Stomach (tissue), 9 donors: Measurements from ENCODE around the gene KCNQ1. TPM values are rescaled to one million over a fixed set of nuclear protein-coding genes. Genes with fewer than 3 reads are reported as not detected.

Experiments used
- DNase-seq, 2 donors: peaks; one replicate each; pipeline versions ENCODE4 v3.0.0 to v3.0.0-alpha.2; 2013 to 2019
- H3K27ac ChIP-seq, 5 donors: fragments of 200-600 bp in 4 of 5; sonication (generic) in 4 of 5; one replicate each; pipeline ENCODE4 v1.5.1; 2013 to 2019; ENCODE audit warnings: mild to moderate bottlenecking in 1 of 5, moderate library complexity in 1 of 5
- H3K27me3 ChIP-seq, 3 donors: fragments of 200-600 bp; sonication (generic); one replicate each; pipeline ENCODE4 v1.5.1; 2017 to 2019; ENCODE audit warnings: mixed run types in 1 of 3
- H3K36me3 ChIP-seq, 4 donors: fragments of 200-600 bp; sonication (generic); 1 replicate in 3 of 4; 2 replicates in 1 of 4; pipeline ENCODE4 v1.5.1; 2016 to 2019
- H3K4me1 ChIP-seq, 4 donors: fragments of 200-600 bp; sonication (generic); one replicate each; pipeline ENCODE4 v1.5.1; 2016 to 2019
- H3K4me3 ChIP-seq, 4 donors: fragments of 200-600 bp; sonication (generic) in 3 of 4; one replicate each; pipeline ENCODE4 v1.5.1; 2016 to 2019; ENCODE audit warnings: mild to moderate bottlenecking in 1 of 4
- H3K9me3 ChIP-seq, 4 donors: fragments of 200-600 bp; sonication (generic); one replicate each; pipeline ENCODE4 v1.5.1; 2016 to 2019
- EP300 ChIP-seq: sonication (generic); formaldehyde crosslinking; IDR thresholded peaks from one replicate; pipeline ENCODE4 v1.6.1; 2017; ENCODE audit warnings: antibody characterized with exemption
- POLR2A ChIP-seq, 4 donors: fragments of 450-650 bp; IDR thresholded peaks; one replicate each; pipeline ENCODE4 v1.6.1; 2016; ENCODE audit warnings: antibody characterized with exemption in 4 of 4, control low read depth in 2 of 4, mild to moderate bottlenecking in 1 of 4, moderate library complexity in 1 of 4
- POLR2AphosphoS5 ChIP-seq, 3 donors: sonication (generic); formaldehyde crosslinking; IDR thresholded peaks; one replicate each; pipeline ENCODE4 v1.6.1; 2016; ENCODE audit warnings: antibody characterized with exemption in 3 of 3
- WGBS, 5 donors: extraction: QIAGEN DNeasy Blood & Tissue Kit in 3 of 5; methylation state at CpG; one replicate each; pipeline versions ENCODE4 v1.1.5 to v1.1.7; 2013 to 2018; 5-methylcytosine and 5-hydroxymethylcytosine counted together
- intact Hi-C: fragments of 100-400 bp; cut with DNase I; formaldehyde crosslinking; loops from one replicate; pipeline ENCODE4 v1.15.1; 2023; ENCODE audit warnings: low total_unique reads
- polyA plus RNA-seq, 3 donors: library from polyadenylated mRNA; stranded (reverse); fragments of 200-250 nt; gene quantifications; one replicate each; pipeline ENCODE4 v1.2.3, GENCODE V29; 2013
- total RNA-seq, 5 donors: library from RNA; depleted of rRNA; stranded (reverse); fragments of >200 nt; gene quantifications; one replicate each; pipeline versions ENCODE4 v1.1.0 to v1.2.3, GENCODE V29; 2014 to 2016
- TF ChIP-seq, protein P1 (sequence below), 7 experiments: fragments of 450-650 bp in 4 of 7; fragments of 200-600 bp in 3 of 7; sonication (generic) in 3 of 7; IDR thresholded peaks; one replicate each; pipeline ENCODE4 v1.5.1; 2016 to 2019; ENCODE audit warnings: antibody characterized with exemption in 7 of 7, control low read depth in 2 of 7, mild to moderate bottlenecking in 1 of 7
- donor health status: healthy with polysubstance abuse.
- donor health status: Bipolar disorder and iron deficiency.
- donor health status: healthy.

Gene KCNQ1
- total and polyA plus RNA-seq, 8 donors = 12.1 to 155 (median 49.0) TPM

DNA sequence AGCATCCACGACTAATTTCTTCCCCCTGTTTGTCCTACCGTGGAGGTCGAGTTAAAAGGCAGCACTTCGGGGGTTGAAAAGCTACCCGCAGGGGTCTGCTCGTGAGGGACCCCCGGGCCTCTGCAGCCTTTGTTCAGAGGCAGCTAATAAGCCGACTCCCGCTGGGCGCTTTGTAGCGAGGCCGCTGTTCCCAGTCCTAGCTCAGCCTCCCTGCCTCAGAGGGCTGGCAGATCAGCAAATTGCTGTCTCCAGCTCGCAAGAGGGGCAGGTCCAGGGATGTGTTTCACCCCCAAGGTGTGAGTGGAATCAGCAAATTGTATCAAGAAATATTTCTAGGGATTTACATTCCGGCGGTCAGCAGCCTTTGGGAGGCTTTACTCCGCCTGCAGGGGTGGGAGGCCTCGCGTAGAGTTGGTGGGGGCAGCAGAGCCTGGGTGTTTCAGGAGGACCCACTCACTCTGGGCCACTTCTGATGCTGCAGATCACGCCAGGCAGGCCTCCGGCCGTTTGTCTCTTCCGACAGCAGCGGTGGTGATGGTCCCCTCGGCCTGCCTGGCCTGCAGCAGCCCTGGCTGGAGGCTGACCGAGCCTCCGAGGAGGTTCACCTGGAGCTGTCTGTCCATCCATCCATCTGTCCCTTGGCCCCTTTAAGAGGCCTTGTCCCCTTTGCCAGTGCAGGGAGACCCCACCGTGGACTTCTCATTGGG is 276.6 kb downstream of the KCNQ1 start:
- no peaks in the 10 kb centered on the region for H3K4me1 ChIP-seq
- intact Hi-C loops = no loop called here
- 88 to 94% (median 92%) methylated on average over 20 to 27 of the region's 27 CpGs for WGBS, 5 donors
- H3K36me3 ChIP-seq = no peaks in the 10 kb centered on the region
- H3K4me3 ChIP-seq = no peak overlapping the region
- no peak for TF ChIP-seq POLR2AphosphoS5 (IDR thresholded peaks at IDR 0.05)
- TF ChIP-seq POLR2A (IDR thresholded peaks at IDR 0.05) = no peak
- no peak for TF ChIP-seq EP300
- TF ChIP-seq, protein P1, sequence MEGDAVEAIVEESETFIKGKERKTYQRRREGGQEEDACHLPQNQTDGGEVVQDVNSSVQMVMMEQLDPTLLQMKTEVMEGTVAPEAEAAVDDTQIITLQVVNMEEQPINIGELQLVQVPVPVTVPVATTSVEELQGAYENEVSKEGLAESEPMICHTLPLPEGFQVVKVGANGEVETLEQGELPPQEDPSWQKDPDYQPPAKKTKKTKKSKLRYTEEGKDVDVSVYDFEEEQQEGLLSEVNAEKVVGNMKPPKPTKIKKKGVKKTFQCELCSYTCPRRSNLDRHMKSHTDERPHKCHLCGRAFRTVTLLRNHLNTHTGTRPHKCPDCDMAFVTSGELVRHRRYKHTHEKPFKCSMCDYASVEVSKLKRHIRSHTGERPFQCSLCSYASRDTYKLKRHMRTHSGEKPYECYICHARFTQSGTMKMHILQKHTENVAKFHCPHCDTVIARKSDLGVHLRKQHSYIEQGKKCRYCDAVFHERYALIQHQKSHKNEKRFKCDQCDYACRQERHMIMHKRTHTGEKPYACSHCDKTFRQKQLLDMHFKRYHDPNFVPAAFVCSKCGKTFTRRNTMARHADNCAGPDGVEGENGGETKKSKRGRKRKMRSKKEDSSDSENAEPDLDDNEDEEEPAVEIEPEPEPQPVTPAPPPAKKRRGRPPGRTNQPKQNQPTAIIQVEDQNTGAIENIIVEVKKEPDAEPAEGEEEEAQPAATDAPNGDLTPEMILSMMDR (IDR thresholded peaks at IDR 0.05) = no peak
- no peaks in the 10 kb centered on the region for H3K9me3 ChIP-seq
- no peak for DNase-seq
- H3K27me3 ChIP-seq = no peaks in the 10 kb centered on the region
- H3K27ac ChIP-seq = no peak overlapping the region

DNA sequence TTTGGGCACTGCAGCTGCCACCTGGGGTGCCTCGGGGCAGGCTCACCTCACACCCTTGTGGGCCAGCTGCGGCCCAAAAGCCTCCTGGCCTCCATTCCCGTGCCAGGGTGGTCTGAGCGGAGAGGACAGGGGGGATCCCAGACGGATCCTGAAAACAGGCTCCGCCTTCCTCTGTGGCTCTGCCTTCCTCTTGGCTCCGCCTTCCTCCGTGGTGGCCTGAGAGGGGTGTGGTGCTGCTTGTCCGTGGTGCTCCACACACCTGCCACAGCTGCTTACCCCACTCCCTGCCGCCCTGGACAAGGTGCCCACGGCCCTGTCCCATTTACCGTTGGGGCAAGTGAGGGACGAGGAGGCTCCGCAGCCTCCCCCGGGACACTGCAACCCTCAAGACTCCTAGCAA is 278.1 kb downstream of the KCNQ1 start:
- H3K4me1 ChIP-seq = no peaks in the 10 kb centered on the region
- no peak overlapping the region for H3K4me3 ChIP-seq
- intact Hi-C loops = no loop called here
- no peak overlapping the region for H3K27ac ChIP-seq
- no peak for DNase-seq
- TF ChIP-seq POLR2AphosphoS5 (IDR thresholded peaks at IDR 0.05) (no peak), POLR2A (IDR thresholded peaks at IDR 0.05) (no peak), EP300 (no peak)
- TF ChIP-seq, protein P1 (IDR thresholded peaks at IDR 0.05) = no peak
- no peaks in the 10 kb centered on the region for H3K9me3 ChIP-seq
- 81 to 90% (median 89%) methylated on average over 10 to 15 of the region's 15 CpGs for WGBS, 5 donors
- H3K36me3 ChIP-seq = no peaks in the 10 kb centered on the region
- no peaks in the 10 kb centered on the region for H3K27me3 ChIP-seq

DNA sequence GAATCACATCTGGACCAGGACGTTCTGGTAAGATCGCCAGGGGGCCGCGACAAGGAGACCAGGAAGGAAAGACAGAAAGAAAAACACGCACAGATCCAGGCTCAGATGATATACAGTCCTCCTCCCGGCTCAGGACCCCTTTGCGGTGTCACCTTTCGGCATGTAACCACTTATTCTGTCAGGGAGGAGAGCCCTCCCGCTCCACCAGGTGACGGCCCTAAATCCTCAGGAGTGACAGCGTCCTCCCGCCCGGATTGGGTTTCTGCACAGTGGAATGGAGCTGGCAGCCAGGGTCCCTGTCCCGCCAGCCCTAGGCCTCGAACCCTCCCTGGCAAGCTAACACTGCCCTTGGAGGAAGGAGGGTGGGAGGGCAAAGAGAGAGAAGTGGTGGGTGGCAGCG is 279.3 kb downstream of the KCNQ1 start:
- Histone ChIP-seq H3K4me3 (no peak overlapping the region), H3K27ac (no peak overlapping the region), H3K9me3 (no peaks in the 10 kb centered on the region), H3K4me1 (no peaks in the 10 kb centered on the region), H3K27me3 (no peaks in the 10 kb centered on the region), H3K36me3 (no peaks in the 10 kb centered on the region)
- intact Hi-C loops = no loop called here
- no peak for DNase-seq
- WGBS, 5 donors = 94 to 97% (median 96%) methylated on average over 16 of the region's 16 CpGs
- TF ChIP-seq, protein P1 (IDR thresholded peaks at IDR 0.05) = no peak
- TF ChIP-seq POLR2AphosphoS5 (IDR thresholded peaks at IDR 0.05) (no peak), EP300 (no peak), POLR2A (IDR thresholded peaks at IDR 0.05) (no peak)

DNA sequence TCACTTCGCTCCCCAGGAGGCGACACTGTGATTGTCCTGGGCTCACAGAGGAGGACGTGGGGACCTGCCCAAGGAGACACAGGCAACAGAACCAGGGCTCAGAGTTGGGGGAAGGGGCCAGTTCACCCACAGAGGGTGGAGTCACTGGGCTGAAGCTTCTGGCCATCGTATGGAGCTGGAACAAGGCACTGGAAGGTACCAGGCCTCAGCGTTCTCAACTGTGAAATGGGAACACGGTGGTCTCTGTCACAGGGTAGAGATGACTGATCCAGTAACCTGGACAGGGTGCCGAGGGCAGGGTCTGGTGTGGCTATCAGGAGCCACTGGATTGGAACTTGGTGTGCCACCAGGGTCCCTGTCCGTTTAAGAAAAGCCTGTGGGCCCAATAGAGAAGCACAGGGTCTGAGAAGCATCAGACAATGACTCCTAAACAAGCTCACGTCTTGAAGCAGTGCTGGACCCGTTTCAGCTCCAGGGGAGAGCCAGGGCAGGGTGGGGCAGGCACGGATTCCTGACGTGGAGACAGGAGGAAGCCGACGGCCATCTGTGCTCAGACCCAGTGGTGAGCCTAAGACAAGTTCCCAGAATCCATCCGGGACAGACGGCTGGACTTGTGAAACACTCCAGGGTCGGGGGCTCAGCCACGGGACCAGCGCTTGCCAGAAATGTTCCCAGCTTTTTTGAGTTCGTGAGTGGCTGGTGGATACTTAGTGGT is 280.0 kb downstream of the KCNQ1 start:
- Histone ChIP-seq H3K27ac (peak overlapping the region in 1 of 5 donors; percentile 57), H3K4me3 (no peak overlapping the region), H3K27me3 (no peaks in the 10 kb centered on the region), H3K9me3 (no peaks in the 10 kb centered on the region), H3K4me1 (no peaks in the 10 kb centered on the region), H3K36me3 (no peaks in the 10 kb centered on the region)
- WGBS, 5 donors = 70 to 82% (median 76%) methylated on average over 18 to 20 of the region's 20 CpGs
- TF ChIP-seq POLR2A (IDR thresholded peaks at IDR 0.05) = no peak
- no peak for TF ChIP-seq EP300
- intact Hi-C loops = no loop called here
- peak in 1 of 2 donors; percentile 80 for DNase-seq
